ENCODE measurements around the gene MCM8. TPM values are rescaled to one million over a fixed set of nuclear protein-coding genes. Genes with fewer than 3 reads are reported as not detected.

Gene MCM8
- total RNA-seq, 4 donors from 2014 or later, result 2.9 to 5.1 (median 3.4) TPM

- no peak for DNase-seq (ENCODE audit: low spot score in 2 of 2)
- peak overlapping the region in 2 of 4 donors; percentile 20 to 51 for H3K27ac ChIP-seq
- H3K4me3 ChIP-seq, result peak overlapping the region in 3 of 4 donors; percentile 63 to 74 (median 69)
- H3K27me3 ChIP-seq, result no peaks in the 10 kb centered on the region
- H3K4me1 ChIP-seq, result peaks cover 6 to 44% (median 19%) of the 10 kb centered on the region in 4 donors
- TF ChIP-seq CTCF (IDR thresholded peaks at IDR 0.05) (no peak), POLR2A (IDR thresholded peaks at IDR 0.05) (no peak), EP300 (IDR thresholded peaks at IDR 0.05) (no peak)
- WGBS, 2 donors, result 27 to 30% methylated on average over 3 of the region's 3 CpGs
- H3K36me3 ChIP-seq, result peaks cover 0 to 29% (median 10%) of the 10 kb centered on the region in 3 donors
- no peaks in the 10 kb centered on the region for H3K9me3 ChIP-seq
Observed at GRCh38 chr20:6007529-6008103, 57.2 kb downstream of the MCM8 start.

GRCh38 chr20:6008254-6008653 is 57.8 kb downstream of the MCM8 start:
- Histone ChIP-seq H3K9me3 (no peaks in the 10 kb centered on the region), H3K36me3 (peaks cover 0 to 35% (median 10%) of the 10 kb centered on the region in 3 donors), H3K27ac (peak overlapping the region in 2 of 4 donors; percentile 20 to 51), H3K27me3 (no peaks in the 10 kb centered on the region), H3K4me3 (peak overlapping the region in 1 of 4 donors; percentile 74), H3K4me1 (peaks cover 6 to 44% (median 19%) of the 10 kb centered on the region in 4 donors)
- 33 to 36% methylated on average over 5 of the region's 5 CpGs for WGBS, 2 donors
- peak; percentile 28 to 58 for DNase-seq (ENCODE audit: low spot score in 2 of 2)
- no peak for TF ChIP-seq CTCF (IDR thresholded peaks at IDR 0.05)
- TF ChIP-seq POLR2A (IDR thresholded peaks at IDR 0.05), result no peak
- TF ChIP-seq EP300 (IDR thresholded peaks at IDR 0.05), result peak; percentile 17 to 82

GRCh38 chr20:6012179-6012578 is 61.7 kb downstream of the MCM8 start:
- TF ChIP-seq POLR2A (IDR thresholded peaks at IDR 0.05), result no peak
- TF ChIP-seq CTCF (IDR thresholded peaks at IDR 0.05), result no peak
- TF ChIP-seq EP300 (IDR thresholded peaks at IDR 0.05), result no peak
- DNase-seq (ENCODE audit: low spot score in 2 of 2), result no peak
- 93 to 95% methylated on average over 5 of the region's 5 CpGs for WGBS, 2 donors
- no peak overlapping the region for H3K4me3 ChIP-seq
- no peaks in the 10 kb centered on the region for H3K9me3 ChIP-seq
- no peaks in the 10 kb centered on the region for H3K27me3 ChIP-seq
- peaks cover 0 to 42% (median 10%) of the 10 kb centered on the region in 3 donors for H3K36me3 ChIP-seq
- H3K27ac ChIP-seq, result no peak overlapping the region
- peaks cover 6 to 40% (median 18%) of the 10 kb centered on the region in 4 donors for H3K4me1 ChIP-seq

- Histone ChIP-seq H3K4me3 (no peak overlapping the region), H3K27me3 (no peaks in the 10 kb centered on the region), H3K36me3 (peaks cover 0 to 42% (median 10%) of the 10 kb centered on the region in 3 donors), H3K4me1 (peaks cover 0 to 22% (median 5%) of the 10 kb centered on the region in 4 donors), H3K27ac (no peak overlapping the region), H3K9me3 (no peaks in the 10 kb centered on the region)
- WGBS, 2 donors, result 82 to 85% methylated on average over 3 of the region's 3 CpGs
- DNase-seq (ENCODE audit: low spot score in 2 of 2), result no peak
- TF ChIP-seq CTCF (IDR thresholded peaks at IDR 0.05), result no peak
- no peak for TF ChIP-seq POLR2A (IDR thresholded peaks at IDR 0.05)
- TF ChIP-seq EP300 (IDR thresholded peaks at IDR 0.05), result no peak
Observed at GRCh38 chr20:6014017-6014416, 63.6 kb downstream of the MCM8 start.

GRCh38 chr20:6014957-6015356 is 64.5 kb downstream of the MCM8 start:
- Histone ChIP-seq H3K9me3 (no peaks in the 10 kb centered on the region), H3K27ac (no peak overlapping the region), H3K36me3 (peaks cover 0 to 39% (median 10%) of the 10 kb centered on the region in 3 donors), H3K27me3 (no peaks in the 10 kb centered on the region), H3K4me3 (no peak overlapping the region), H3K4me1 (peaks cover 0 to 15% (median 5%) of the 10 kb centered on the region in 4 donors)
- TF ChIP-seq POLR2A (IDR thresholded peaks at IDR 0.05) (no peak), CTCF (IDR thresholded peaks at IDR 0.05) (no peak), EP300 (IDR thresholded peaks at IDR 0.05) (no peak)
- 46 to 54% methylated on average over 4 of the region's 4 CpGs for WGBS, 2 donors
- DNase-seq (ENCODE audit: low spot score in 2 of 2), result no peak
